GM19043 (cell line): ENCODE data around the gene PPIL6.

Experiments
- ATAC-seq: cut with Tn5 transposase; IDR thresholded peaks from one replicate; pipeline ENCODE4 v1.9.1; 2021; ENCODE audit warnings: low read depth; ENCODE audit not compliant: unreplicated experiment

Gene PPIL6

DNA sequence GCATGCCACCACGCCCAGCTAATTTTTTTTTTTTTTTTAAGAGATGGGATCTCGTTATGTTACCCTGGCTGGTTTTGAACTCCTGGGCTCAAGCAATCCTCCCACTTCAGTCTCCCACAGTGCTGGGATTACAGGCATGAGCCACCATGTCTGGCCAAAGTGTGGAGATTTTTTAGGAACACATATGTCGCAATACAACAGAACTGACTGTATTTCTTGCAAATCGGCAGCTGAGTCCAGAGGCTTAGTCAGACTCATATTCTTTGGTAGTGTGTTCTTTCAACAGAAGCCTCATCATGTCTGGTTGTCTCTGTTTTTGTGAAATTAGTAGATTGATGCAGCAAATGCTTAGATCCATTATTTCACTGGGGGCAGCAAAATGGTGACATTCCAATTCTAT is 34.2 kb downstream of the PPIL6 start:
- no peak for ATAC-seq

DNA sequence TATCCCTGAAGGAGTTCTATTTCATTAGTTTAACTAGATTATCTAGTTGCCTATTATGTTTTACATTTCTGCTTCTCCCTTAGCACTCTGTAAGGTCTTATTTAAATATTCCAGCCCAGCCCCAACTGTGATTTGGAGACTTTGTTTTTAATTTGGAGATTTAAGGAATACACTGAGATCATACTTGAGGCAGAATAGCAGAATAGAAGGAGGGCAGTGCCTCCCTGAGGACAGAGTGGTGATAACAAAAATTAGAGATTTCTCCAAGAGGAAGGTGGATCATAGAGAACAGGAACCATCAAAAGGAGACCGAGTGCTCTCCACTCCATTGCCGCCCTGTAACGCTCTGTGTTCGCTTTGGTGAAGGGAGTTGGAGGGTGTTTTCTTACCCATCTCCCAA is 43.4 kb downstream of the PPIL6 start:
- ATAC-seq = no peak

DNA sequence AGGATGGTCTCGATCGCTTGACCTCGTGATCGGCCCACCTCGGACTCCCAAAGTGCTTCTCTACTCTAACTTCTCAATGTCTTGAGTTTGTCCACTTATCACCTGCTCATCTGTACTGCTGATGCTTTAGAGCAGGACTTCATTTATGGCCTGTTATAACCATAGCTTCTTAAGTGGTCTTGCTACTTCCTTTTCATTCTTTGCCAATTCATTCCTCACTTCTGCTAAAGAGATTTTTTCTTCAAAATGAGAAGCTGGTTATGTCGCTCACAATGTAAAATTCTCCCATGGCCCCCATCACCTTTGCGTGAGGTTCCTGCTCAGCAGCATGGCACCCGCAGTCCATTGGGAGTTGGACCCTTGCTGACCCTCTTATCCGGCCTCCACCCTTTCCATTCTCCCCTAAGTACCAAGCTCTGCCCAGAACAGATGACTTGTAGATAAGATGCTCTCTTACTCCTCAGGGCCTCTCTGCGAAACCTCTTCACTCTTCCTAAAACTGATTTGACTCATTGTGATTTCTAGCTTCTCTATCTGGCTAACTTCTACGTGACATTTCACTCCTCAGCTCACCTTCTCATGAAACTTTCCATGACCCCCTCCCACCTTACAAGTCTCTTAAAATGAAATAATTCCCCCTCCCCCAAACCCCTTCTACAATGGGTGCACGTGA is 44.2 kb downstream of the PPIL6 start:
- ATAC-seq = no peak

DNA sequence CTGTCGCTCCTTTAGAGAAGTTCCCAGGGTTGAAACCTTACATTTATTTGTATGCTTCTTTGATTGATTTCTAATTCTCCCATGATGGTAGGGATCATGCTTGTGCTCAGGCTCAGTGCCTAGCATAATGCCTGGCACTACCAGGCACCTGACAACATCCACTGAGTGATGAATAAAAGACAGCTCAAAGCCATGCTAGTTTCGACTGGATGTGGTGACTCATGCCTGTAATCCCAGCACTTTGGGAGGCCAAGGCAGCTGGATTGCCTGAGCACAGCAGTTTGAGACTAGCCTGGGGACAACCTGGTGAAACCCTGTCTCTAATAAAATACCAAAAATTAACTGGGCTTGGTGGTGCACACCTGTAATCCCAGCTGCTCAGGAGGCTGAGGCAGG is 46.5 kb downstream of the PPIL6 start:
- no peak for ATAC-seq

DNA sequence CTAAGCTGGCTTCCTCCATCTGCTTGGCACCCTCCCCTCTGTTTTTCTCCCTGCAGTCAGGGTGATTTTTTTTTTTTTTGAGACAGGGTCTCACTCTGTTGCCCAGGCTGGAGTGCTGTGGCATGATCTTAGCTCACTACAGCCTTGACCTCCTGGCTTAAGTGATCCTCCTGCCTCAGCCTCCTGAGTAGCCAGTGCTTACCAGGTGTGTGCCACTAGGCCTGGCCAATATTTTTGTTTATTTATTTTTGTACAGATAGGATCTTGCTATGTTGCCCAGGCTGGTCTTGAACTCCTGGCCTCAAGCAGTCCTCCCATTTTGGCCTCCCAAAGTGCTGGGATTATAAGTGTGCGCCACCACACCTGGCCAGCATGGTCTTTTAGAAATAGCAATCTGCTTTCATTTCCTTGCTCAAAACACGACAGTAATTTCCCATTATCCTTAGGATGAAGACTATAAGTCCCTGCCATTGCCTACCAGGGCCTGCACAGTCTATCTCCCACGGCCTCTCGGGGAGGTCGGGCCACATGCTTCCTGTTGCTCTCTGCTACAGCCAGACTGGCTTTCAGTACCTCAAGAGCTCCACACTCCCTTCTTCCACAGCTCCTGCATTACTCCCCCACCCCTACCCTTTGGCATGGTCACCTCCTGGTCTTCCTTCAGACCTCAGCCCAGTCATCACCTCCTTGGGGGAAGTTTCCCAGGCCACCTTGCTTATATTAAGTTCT is 47.1 kb downstream of the PPIL6 start:
- no peak for ATAC-seq

DNA sequence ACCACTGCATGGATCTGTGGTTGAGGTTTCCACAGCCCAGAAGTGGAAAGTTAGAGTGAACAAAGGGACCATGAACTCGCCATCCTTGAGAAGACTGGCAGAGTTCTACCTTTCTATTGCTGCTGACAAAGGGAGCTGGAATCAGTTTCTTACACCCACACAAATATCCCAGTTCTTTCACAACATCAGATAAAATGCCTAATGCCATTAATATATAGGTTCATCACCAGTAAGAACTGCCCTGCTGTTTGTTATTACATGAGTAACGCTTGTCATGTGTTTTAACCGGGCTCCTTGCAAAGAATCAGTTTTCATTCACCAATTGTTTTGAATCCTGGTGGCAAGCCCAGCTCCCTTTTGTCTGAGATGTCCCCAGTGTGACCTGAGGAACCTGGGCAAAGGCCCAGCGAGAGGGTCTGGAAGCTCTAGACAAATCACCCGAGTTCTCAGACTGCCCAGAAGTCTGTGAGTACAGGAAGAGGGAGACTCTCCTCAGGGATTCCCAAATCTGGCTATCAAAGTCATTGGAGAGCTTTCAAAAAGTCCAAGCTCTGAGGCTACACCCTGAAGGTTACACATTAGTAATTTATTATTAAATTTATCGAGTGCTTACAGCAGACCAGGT is 50.7 kb downstream of the PPIL6 start:
- ATAC-seq = no peak

DNA sequence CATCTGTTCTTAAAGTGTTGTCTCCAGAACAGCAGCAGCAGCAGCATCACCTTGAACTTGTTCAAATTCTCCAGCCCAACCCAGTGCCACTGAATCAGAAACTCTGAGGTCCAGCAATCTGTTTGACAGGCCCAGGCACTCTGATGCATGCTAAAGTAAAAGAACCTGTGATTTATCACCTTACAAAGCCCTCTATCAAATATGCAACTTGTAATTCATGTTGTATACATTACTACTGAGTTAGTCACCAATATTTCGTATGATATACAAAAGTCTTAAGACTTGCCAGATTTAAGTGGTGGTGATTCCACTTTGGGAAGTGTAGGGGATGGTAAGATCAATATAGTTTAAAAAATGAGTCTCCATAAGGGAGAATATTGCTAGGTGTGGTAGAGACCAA is 52.2 kb downstream of the PPIL6 start:
- ATAC-seq = no peak

DNA sequence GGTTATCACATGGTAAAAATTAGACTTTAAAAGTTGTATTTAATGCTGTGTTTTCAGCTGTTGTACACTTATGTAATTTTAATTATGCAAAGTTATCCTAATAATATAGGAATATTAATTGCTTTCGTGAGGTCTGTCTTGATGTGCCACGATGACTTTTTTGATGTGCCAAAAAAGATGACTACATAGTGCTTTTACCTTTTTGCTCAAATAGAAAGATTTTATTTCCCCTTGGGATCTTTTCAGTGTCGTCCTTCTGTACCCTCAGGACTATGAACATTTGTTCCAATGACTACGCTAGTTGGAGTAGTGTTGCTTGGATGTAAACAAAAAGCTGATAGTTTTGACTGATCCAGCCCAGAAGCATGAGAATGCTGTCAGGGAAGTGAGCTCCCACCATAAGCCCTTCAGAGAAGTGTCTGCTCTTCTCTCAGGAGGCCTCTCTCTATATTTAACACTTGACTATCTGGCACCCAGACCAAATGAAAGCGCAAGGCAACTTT is 56.9 kb downstream of the PPIL6 start:
- ATAC-seq = no peak

DNA sequence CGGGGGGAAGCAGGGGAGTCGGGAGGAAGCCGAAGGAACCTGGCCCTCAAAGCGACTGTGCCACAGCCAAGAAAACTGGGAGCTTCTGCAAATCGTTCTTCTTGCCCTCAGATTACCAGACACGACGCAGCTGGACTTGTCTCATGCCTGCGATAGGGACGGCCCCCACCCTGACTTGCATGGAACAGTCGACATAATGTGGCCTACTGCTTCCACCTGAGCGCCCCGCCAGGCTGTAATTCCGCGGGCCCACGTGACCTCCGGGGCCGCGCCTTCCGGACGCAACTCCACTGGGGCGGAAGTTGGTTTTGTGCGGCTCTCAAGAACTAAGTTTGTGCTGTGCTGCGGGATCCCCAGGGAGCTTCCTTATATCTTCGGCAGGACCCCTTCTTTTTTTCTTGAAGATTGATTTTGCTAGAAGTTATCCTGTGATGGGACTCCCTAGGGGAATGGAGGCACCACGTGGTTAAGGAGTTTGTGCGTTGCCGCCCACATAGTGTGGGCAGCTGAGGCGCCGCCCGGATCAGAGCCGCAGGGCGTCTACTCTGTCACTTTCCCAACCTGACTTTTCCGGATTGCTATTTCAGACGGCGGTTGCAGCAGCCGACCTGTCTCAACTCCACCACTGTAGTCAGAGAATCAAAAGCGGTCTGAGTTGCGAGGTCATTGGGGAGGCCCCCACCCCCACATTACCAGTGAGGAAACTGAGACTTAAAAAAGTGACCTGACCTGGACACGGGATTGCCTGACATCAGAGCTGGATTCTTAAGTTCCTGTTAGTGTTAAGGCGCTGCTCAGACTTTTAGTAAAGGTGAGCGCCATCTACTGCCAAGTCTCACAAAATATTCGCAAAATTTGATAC is 57.6 kb downstream of the PPIL6 start:
- ATAC-seq = peak; percentile 67

DNA sequence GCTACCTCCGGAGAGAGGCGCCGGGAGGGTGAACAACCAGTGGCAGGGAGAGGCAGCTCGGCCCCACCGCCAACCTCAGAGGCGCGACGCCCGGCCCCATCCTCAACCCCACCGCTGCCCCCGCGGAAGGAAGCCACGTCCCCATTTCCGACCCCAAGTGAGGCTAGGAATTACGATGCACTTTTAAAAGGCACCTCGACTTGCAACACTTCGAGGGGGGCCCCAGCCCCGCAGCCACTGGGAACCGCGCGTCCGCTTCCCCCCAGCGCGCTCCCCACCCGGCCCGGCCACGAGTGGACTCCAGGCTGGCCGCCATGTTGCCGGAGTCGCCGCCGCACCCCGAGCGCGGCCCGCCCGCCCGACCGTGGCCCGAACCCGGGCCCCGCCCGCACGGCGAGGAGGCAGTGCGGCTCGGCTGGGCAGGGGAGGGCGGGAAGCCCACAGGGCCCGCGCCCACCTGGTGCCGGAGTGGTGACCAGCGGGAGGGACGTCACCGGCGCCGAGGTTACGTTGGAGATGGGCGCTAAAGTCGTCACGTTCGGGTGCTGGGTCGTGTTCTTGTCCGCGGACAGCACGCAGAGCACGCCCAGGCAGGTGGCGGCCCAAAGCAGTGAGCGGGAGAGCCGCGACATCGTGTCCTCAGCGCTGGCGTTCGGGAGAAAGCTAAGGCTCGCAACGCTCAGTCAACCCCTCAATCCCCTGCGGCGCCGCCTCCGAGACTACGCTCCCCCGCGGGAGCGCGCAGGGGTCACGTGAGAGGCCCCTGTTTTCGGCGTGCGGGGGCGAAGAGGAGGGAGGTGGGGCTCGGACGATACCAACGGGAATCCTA is 58.5 kb downstream of the PPIL6 start, which contains the start of gene CD164:
Gene CD164, minus strand, starts transcription at position 721 of the 829 bp plus-strand sequence. Its CDS starts 89 bp downstream, at position 632.
- peak; percentile 37 for ATAC-seq

DNA sequence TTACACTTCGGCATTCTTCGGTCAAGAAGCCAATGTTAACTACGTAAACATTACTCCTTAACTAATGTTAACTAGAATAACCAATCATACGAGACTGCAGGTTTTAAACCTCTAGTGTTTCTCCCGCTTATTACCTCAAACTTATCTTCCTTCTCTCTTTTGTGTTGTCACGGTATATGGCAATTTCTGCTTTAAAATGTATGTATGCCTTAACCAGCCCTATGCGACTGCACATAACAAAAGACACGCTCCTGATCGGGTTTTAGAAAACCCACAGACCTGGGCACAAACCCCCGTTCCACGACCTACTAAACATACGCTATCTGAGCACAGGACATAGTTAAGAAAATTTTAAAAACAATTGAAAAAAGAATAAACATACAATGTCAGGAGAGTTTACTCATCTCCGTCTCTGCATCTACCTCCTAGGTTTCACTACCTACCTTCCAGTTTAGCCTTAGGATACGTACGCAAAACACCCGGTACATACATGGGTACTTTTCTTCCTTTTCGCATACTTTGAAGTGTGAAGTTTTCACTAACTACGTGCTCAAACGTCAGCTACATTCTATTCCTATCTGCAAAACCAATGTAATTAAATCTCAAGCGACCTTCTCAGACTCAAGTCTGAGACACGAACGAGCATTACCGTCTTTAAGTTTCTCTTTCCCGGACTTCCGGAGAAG is 59.2 kb downstream of the PPIL6 start:
- ATAC-seq = no peak

DNA sequence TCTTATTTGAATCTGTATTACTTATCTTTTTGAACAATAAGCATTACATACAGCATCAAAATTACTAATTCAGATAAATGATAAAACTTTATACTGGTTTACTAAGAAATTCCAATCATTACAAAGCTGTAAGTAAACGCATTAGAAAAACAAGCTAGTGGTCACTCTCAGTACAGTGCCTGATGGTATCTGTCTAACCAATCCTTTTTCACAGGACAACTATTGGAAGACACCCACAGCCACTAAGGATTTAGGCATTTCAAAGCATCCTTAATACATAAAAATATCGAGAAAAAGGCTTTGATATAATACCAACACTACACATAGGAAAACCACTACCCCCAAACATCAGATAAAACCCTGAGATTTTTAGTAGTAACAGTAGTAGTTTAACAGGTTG is 60.7 kb downstream of the PPIL6 start:
- ATAC-seq = no peak

DNA sequence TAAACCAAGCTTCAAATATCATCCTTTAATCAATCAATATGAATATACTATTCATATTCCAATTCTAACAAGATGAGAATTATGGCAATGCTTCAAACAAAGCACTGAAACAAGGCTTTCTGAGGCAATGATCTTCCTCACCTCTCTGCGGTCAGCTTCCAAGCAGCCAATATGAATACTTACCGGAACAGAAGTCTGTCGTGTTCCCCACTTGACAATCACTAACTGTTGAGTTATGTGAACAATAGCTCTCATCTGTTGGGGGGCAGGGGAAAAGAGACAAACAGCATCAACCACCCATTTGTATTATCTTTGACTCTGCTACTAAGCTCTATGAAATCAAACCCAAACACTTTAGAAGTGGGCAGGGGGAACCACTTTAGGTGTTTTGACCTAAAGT is 62.7 kb downstream of the PPIL6 start:
- no peak for ATAC-seq

DNA sequence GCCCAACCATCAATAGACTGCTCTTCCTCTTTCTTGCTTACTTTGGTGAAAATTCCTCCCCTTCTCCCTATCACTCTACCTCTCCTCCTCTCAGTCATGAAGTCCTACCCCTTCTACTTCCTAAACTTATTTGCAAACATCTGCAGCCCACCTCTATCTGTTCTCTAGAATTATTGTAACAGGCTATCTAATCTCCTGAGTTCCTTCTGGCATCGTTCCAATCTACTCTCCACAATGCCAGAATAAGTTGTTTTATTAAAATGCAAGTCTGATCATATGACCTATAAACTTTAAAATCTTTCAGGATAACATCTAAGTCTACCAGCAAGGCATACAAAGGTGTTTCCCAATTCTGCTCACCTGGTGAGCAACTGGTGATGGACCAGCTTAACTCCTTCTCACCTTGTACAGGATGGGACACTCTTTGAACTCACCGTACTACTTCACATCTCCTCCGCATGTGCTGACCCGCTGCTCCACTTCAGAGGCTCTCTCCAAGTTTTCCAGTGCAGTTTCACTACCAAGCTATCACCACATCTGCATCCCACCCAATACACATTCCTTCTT is 66.0 kb downstream of the PPIL6 start:
- ATAC-seq = no peak

DNA sequence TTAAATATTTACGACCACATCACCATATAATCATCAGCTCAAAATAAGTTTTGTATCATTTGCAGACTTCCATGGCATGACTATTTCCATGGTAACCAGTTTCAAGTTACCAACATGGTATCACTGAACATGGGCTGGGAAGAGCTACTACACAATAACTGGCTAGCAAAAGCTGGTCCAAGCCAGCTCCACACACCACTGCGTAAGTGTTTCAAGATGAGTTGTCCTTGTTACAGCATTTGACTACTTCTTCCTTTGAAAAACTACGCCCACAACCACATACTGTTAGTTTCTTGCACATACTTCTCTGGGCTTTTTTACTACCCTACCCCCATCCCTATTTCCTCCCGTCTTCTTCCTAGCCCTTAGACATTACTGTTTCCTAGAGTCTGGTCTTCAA is 66.7 kb downstream of the PPIL6 start:
- peak; percentile 87 for ATAC-seq

DNA sequence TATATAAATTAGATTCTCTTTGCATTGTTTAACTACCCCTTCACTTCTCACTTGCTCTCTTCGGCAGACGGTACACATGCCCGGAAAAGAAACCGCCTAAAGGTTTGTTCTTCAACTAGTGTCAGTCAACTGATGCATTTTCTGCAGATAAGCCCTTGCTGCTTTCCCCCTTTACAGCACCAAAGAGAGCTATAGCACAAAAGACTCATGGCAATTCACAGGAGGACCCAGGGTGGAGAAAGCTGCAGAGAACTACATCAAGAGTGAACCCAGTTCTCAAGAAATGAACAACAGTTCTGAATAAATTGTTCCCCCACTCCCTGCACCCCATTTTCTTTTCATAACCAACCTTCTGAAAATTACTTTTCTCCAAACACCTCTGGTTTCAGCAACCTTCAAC is 67.1 kb downstream of the PPIL6 start:
- ATAC-seq = peak; percentile 0

DNA sequence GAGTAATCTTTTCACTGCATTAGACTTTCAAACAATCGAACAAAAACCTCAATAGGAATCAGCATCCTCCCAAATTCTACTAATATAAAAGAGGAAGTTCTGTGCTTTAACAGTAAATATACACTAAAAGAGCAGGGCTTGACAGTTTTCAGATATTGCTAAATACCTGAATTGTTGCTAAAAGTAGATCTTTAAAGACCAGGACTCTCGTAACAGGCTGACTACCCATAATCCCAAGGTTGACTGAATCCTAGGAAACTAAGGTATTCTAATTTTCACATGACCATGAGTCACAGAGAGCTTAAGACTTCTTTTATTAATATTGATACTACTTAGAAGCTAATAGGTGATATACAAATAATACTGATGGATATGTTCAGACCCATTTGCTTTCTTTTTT is 68.3 kb downstream of the PPIL6 start:
- ATAC-seq = no peak

DNA sequence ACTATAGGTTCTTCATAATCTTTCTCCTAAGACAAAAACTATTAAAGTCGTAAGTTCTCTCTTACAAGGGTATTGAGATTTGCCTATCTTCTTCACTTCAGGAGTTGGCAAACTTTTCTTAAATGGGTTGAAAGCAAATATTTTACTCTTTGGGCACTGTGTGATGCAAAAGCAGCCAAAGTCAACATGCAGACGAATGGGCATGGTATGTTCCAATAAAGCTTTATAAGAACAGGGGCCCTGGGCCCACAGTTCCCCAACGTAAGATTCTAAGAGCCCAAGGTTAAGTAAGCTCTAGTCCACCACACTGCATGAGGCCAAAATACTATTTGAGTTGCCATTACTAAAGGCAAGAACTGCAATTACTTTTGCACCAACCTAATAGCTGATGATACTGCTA is 69.6 kb downstream of the PPIL6 start:
- ATAC-seq = no peak

DNA sequence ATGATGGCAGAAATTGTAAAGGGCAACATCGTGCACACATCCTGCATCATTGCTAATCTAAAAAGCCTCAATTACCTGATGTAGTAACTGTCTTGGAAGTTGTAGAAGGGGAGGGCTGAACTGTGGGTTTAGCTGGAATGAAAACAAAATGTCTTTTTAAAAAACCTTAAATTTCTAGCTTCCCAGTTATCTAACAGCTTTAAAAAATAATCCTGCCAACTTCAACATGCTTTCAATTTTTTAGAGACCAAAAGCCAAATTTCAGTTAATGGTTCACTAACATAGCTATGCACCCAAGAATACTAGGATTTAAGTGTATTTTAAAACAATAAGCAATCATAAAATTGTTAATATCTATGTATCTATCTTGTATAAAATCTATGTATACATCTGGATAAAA is 70.1 kb downstream of the PPIL6 start:
- ATAC-seq = no peak
